GM18508 (cell line): ENCODE data around the gene KLHL10.
"Not testable (repeated sequence)": the region's sequence is repeated elsewhere in the genome, so short reads cannot be mapped to it uniquely, and the experiment has no call there.

Experiments used
- ATAC-seq: cut with Tn5 transposase; IDR thresholded peaks from one replicate; pipeline ENCODE4 v1.9.1; 2021; ENCODE audit warnings: moderate number of reproducible peaks; ENCODE audit not compliant: insufficient read depth, unreplicated experiment

KLHL10 gene

DNA sequence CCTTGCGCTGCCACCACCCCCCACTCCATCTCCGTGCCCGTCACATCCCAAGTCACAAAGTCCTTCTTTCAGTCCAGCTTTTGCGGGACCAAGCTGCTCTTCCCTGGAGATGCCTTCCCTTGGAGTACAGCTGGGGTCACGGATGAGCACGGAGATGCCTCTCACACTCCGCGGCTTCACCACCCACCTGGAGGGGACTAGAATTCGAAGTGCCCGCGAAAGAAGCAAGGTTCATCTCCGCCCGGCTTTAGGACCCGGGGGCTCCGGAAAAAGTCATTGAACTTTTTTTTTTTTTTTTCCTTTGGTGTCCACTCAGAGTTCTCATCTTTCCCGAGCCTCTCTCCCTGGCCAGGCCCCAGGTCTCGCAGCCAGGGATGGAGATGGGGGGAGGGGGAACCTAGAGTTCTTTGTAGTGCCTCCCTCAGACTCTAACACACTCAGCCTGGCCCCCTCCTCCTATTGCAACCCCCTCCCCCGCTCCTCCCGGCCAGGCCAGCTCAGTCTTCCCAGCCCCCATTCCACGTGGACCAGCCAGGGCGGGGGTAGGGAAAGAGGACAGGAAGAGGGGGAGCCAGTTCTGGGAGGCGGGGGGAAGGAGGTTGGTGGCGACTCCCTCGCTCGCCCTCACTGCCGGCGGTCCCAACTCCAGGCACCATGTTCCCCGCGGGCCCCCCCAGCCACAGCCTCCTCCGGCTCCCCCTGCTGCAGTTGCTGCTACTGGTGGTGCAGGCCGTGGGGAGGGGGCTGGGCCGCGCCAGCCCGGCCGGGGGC is 25.1 kb upstream of the KLHL10 start, which contains the start of gene FKBP10:
Gene FKBP10 (plus strand): TSS at position 624 of the 771 bp plus-strand sequence. CDS start 31 bp downstream, at position 655.
- no peak for ATAC-seq

DNA sequence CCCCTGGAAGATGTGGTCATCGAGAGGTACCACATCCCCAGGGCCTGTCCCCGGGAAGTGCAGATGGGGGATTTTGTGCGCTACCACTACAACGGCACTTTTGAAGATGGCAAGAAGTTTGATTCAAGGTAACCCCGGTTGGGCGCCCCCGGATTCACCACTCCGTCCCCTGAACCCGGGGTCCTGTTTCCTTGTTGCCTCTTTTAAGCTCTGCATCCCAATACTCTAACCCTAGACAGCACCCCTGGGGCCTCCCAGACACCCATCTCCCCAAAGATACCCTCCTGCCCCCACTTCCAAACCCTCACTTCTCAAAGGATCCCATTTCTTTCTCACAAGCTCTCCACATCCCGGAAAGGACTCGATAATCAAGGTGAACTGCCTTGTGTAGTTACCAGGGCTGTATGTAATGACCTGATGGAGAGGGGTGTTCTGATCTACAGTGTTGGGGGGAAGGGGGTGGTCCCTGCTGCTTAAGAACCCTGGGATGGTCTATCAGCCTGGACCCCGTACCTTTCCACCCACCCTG is 24.4 kb upstream of the KLHL10 start:
- ATAC-seq, result no peak

GRCh38 chr17:41813699-41814124 is 23.9 kb upstream of the KLHL10 start:
- no peak for ATAC-seq

DNA sequence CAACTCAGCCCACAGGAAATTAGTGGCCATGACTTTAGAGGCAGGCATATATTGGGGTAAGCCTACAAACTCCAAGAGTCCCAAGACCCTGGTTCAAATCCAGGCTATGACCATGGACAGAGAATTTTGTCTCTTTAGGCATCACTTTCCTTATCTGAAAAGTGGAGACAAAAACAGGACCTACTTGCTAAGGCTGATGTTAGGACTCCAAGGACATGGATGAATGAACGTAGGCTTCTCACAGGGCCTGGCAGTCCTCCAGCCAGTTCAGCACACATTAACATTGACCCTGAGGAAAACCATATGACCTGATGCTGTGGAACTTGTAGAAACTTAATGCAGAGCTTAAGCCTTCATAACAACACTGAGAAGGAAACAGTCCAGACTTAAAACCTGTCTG is 23.4 kb upstream of the KLHL10 start:
- no peak for ATAC-seq

- no peak for ATAC-seq
These were observed 20.8 kb upstream of the KLHL10 start for GRCh38 chr17:41816637-41817320.

- ATAC-seq, result no peak
These were observed 19.6 kb upstream of the KLHL10 start for GRCh38 chr17:41818024-41818423.

DNA sequence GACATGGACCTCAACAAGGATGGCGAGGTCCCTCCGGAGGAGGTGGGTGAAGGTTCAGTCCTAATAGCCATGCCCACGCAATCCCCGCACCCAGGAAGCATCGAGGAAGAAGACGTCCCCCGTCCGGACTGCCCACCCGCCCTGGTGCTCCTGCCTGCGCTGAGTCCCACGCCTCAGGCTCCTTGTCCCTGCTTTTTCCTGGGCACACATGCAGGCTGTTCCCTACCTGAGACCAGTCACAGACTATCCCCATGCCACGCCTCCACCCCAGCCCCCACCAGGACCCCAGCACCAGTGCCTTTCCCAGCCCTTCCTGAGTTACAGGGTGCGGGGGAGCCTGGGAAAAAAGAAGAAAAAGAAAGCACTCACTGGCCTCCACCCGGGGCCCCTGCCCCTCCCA is 15.8 kb upstream of the KLHL10 start:
- ATAC-seq, result no peak

DNA sequence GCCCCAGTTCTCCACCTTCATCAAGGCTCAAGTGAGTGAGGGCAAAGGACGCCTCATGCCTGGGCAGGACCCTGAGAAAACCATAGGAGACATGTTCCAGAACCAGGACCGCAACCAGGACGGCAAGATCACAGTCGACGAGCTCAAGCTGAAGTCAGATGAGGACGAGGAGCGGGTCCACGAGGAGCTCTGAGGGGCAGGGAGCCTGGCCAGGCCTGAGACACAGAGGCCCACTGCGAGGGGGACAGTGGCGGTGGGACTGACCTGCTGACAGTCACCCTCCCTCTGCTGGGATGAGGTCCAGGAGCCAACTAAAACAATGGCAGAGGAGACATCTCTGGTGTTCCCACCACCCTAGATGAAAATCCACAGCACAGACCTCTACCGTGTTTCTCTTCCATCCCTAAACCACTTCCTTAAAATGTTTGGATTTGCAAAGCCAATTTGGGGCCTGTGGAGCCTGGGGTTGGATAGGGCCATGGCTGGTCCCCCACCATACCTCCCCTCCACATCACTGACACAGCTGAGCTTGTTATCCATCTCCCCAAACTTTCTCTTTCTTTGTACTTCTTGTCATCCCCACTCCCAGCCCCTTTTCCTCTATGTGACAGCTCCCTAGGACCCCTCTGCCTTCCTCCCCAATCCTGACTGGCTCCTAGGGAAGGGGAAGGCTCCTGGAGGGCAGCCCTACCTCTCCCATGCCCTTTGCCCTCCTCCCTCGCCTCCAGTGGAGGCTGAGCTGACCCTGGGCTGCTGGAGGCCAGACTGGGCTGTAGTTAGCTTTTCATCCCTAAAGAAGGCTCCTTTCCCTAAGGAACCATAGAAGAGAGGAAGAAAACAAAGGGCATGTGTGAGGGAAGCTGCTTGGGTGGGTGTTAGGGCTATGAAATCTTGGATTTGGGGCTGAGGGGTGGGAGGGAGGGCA is 15.1 kb upstream of the KLHL10 start:
- no peak for ATAC-seq

- ATAC-seq, result no peak
These were observed 14.5 kb upstream of the KLHL10 start for GRCh38 chr17:41823141-41823524.

DNA sequence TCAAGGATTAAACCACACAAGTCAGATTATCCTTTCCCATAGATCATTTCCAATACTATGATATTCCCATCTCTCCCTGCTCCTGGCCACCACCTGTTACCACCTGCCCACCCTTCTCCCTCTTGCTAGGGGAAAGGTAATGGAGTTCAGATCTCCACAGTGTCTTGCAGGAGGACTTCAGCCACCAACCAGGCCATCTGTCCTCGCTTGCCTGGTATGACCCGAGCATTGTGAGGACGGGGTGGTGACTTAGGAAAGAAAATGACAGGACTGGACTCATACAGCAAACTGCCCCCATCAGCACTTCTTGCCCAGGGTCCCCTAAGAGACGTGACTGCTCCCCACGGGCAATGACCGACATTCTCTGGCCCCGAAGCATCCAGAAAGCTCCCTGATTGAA is 14.0 kb upstream of the KLHL10 start:
- ATAC-seq, result no peak

DNA sequence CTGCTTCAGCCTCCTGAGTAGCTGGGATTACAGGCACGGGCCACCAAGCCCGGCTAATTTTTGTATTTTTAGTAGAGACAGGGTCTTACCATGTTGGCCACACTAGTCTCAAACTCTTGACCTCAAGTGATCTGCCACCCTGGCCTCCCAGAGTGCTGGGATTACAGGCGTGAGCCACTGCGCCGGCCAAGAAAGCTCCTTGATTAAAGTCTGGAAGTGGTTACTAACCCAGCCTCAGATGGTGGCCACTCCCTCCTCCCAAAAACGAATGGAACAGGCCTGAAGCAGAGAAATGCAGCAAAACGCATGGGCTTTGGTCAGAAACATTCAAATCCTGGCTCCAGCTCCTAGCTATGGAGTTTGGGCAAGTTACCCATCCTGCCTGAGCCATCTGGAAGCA is 13.5 kb upstream of the KLHL10 start:
- no peak for ATAC-seq

DNA sequence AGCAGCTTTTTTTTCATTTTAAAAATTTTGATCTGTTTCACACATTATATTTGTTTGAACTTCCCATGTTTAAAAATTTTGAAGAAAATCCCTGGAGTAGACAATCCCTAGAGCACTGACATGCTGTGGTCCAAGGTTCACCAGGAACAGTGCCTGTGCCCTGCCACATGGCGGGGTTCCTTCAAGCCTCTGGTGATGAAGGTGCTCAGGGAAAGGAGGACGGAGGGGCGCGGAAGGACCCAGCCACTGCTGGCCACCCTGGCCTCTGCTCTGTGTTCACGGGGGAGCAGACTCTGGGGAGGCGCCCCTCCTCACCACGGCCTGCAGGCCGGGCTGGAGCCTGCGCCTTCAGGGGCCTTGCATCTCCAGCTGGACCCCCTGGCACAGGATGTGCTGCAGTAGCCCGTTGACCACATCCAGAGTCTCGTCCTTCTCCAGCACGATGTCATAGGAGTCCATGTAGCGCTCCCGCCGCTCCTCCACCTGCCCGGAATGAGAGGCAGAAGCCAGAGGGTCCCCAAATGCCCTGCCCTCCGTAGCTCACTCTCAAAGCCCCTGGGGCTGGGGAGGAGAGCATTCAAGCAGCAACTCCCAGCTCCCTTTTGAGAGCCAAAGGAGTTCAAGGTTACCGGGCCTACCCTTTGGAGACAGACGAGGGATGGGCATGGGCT is 12.3 kb upstream of the KLHL10 start:
- no peak for ATAC-seq

DNA sequence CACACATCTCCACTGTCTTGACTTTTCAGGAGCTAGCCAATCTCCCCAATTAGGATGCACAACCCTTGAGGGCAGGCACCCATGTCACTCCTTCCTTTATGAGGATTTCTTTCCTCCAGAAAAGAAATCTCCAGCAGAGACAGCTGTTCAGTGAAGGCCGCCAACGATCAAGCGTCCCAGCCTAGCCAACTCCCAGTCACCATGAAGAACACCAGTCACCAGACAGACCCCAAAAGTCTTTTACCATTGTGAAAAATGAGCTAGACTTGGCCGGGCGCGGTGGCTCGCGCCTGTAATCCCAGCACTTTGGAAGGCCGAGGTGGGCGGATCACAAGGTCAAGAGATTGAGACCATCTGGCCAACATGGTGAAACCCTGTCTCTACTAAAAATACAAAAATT is 7.7 kb upstream of the KLHL10 start:
- not testable (repeated sequence) for ATAC-seq

GRCh38 chr17:41835214-41835799 is 2.3 kb upstream of the KLHL10 start:
- ATAC-seq, result no peak

- no peak for ATAC-seq
These were observed 1.6 kb upstream of the KLHL10 start, which contains the start of gene NT5C3B for GRCh38 chr17:41835800-41836549. Gene NT5C3B (minus strand): TSS chr17:41836232. CDS start chr17:41836193, 39 bp downstream.

DNA sequence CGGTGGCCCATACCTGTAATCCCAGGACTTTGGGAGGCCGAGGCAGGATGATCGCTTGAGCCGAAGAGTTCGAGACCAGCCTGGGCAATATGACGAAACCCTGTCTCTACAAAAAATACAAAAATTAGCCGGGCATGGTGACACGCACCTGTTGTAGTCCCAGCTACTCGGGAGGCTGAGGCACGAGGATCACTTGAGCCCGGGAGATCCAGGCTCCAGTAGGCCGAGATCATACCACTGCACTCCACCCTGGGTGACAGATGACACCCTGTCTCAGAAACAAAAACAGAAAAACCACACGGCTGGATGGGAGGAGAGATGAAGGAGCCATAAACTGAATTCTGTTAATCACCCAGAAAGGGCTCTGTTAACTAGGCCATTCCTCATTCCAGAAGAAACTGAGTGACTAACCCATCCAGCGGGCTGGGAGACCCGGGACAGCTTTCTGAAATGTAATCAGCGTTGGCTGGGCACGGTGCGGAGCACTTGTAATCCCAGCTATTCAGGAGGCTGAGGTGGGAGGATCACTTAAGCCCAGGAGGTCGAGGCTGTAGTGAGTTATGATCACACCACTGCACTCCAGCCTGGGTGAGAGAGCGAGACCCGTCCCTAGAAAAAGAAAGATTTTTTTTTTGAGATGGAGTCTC is 952 bp upstream of the KLHL10 start:
- no peak for ATAC-seq

GRCh38 chr17:41839448-41839847 is 1.8 kb downstream of the KLHL10 start:
- ATAC-seq, result not testable (repeated sequence)

DNA sequence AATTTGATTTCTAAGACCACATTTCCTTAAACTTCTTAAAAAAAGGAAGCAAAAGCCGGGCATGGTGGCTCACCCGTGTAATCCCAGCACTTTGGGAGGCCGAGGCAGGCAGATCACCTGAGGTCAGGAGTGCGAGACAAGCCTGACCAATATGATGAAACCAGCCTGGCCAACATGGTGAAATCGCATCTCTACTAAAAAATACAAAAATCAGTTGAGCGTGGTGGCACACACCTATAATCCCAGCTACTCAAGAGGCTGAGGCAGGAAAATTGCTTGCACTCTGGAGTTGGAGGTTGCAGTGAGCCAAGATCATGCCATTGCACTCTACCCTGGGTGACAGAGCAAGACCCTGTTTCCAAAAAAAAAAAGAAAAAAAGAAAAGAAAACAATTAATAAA is 3.2 kb downstream of the KLHL10 start:
- not testable (repeated sequence) for ATAC-seq
